ENCODE data around the gene C10orf67.

DNA sequence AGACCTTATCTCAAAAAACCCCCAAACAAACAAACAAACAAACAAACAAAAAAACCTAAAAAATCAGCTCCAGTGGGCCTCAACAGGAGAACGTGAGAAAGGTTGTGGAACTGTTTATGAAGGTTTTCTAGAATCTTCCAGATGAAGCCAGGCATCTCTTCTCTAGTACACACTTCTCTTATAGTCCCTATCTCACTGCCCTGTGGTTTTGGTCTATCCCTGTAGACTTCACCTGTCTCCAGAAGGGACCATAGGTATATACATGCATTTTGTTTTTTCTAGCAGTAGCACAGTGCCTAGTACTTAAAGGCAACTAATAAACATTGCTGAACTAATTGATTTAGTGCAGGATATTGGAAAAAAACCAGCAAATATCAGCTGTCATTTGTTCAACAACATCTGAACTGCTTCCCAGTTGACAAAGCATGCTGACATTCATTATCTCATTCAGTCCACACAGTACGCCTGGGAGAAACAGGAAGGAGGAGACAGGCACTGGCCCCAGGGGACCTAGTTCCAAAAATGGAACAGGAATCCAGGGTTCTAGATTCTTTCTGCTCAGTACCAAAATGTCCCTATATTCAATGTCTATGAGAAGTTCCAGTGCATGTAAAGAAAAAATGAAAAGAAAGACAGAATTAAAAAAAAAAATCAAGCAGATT, 59.8 kb downstream of the C10orf67 start:
- TF ChIP-seq CTCF (IDR thresholded peaks at IDR 0.05) (no peak), ZFX (IDR thresholded peaks at IDR 0.05; ENCODE audit: borderline replicate concordance) (no peak)
